Left kidney (tissue), 2 donors: Measurements from ENCODE around the gene HOXB1. TPM values are rescaled to one million over a fixed set of nuclear protein-coding genes. Genes with fewer than 3 reads are reported as not detected.
"Not testable (repeated sequence)": the region's sequence is repeated elsewhere in the genome, so short reads cannot be mapped to it uniquely, and the experiment has no call there.

Source experiments
- DNase-seq: peaks from one replicate; pipeline ENCODE4 v3.0.0-alpha.2; 2013
- polyA plus RNA-seq: library from polyadenylated mRNA; unstranded; fragments of 120-200 nt; gene quantifications from one replicate; pipeline ENCODE4 v1.2.1, GENCODE V29; 2013; ENCODE audit not compliant: insufficient read length

Gene HOXB1
- polyA plus RNA-seq, 1 donor, result 0.38 TPM

- DNase-seq, result no peak
Observed at GRCh38 chr17:48543107-48543853, 12.5 kb upstream of the HOXB1 start.

GRCh38 chr17:48542698-48543106, 11.9 kb upstream of the HOXB1 start:
- DNase-seq, result no peak

DNA sequence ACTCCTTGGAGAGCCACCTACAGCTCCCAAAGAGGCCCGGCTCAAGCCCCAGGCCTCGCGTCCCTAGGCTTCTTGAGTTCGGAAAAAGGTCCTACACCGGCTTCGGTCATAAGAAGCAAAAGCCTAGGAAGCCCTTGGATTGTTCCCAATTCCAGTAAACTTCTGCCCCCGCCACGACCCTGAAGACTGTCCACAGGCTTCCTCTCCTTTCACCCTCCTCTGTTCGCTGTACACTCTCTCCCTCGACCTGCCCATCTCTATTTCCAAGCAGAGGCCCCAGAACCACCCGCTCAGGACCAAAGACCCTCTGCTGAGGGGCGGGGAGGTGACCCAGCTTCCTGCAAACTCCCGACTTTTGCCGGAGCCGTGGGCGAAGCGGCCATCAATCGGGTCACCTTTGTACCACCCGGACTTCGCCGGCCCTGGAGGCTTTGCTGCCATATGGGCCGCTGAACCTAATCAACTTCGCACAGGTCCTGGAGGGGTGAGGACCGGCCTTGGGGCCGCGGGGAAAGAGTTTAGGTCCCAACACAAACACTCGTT, 11.4 kb upstream of the HOXB1 start:
- DNase-seq, result no peak

- DNase-seq, result no peak
Observed at GRCh38 chr17:48541577-48542113, 10.8 kb upstream of the HOXB1 start.

- DNase-seq, result no peak
Observed at GRCh38 chr17:48541036-48541576, 10.3 kb upstream of the HOXB1 start.

GRCh38 chr17:48540213-48540612, 9.4 kb upstream of the HOXB1 start:
- no peak for DNase-seq

GRCh38 chr17:48539177-48539576, 8.4 kb upstream of the HOXB1 start:
- no peak for DNase-seq

- DNase-seq, result no peak
Observed at GRCh38 chr17:48537316-48537715, 6.5 kb upstream of the HOXB1 start.

DNA sequence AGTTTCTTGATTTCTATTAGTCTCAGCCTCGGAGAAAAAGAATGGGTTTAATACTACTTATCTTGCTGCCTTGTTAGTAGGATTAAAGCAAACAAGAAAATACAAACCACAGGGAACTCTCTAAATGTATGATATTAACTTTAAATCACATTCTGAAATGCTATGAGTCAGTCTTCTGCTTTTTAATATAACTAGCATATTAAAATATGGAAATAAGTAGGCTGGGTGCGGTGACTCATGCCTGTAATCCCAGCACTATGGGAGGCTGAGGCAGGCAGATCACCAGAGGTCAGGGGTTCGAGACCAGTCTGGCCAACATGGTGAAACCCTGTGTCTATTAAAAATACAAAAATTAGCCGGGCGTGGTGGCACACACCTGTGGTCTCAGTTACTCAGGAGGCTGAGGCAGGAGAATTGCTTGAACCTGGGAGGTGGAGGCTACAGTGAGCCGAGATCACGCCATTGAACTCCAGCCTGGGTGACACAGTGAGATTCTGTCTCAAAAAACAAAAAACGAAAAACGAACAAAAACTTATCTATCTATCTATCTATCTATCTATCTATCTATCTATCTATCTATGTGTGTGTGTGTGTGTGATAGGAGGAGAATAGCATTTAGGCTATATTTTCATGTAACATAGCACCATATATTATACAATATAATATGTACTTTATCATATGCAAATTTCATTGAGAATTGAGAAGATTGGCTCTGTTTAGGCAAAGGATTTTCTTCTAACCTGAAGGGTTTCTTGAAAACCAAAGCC, 5.2 kb upstream of the HOXB1 start:
- DNase-seq, result not testable (repeated sequence)

DNA sequence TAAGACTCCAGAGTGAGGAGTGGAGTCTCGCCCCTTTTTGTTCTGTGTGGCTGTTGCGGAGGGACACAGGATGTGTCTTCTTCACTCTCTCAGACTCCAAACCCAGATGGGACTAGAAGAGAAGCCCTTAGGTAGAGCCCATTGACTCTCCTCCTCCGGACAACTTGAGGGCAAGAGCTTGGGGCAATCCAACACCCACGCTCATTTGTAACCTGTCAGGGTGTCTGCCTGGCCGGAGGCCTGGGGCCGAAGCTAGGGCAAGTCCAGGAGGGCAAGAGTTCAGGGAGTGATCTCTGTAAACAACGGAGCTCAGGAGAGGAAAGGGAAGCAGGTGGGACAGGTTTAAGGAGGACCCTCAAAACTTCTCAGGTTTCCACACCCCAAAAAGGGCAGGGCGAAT, 1.4 kb upstream of the HOXB1 start:
- DNase-seq, result no peak

DNA sequence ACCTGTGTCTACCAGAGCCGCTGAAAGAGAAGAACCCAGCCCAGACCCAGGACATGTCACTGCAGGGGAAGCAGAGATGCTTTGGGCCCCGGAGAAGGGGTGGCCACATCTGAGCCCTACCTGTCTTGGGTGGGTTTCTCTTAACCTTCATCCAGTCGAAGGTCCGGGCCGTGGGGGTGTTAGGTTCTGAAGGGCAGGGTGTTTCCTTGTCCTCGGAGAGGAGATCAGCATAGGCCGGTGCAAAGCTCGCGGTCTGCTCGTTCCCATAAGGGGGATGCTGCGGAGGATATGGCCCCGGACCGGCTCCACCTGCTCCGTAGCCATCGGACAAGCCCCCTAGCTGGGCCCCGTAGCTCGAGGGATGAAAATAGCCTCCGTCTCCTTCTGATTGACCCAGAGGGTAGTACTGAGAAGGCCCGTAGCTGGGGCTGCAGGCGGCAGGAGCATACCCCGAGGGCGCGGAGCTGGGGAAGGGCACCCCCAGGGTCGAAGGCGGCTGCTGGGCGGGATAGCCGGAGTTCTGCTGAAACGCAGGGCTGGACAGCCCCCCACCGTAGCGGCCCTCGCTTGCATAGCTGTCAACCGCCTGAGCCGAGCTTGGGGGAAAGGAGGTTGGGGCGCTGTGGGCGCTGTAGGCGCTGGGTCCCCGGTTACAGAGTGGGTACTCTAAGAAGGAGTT, 464 bp downstream of the HOXB1 start:
- DNase-seq, result no peak

- DNase-seq, result no peak
Observed at GRCh38 chr17:48529683-48530009, 1.2 kb downstream of the HOXB1 start.

DNA sequence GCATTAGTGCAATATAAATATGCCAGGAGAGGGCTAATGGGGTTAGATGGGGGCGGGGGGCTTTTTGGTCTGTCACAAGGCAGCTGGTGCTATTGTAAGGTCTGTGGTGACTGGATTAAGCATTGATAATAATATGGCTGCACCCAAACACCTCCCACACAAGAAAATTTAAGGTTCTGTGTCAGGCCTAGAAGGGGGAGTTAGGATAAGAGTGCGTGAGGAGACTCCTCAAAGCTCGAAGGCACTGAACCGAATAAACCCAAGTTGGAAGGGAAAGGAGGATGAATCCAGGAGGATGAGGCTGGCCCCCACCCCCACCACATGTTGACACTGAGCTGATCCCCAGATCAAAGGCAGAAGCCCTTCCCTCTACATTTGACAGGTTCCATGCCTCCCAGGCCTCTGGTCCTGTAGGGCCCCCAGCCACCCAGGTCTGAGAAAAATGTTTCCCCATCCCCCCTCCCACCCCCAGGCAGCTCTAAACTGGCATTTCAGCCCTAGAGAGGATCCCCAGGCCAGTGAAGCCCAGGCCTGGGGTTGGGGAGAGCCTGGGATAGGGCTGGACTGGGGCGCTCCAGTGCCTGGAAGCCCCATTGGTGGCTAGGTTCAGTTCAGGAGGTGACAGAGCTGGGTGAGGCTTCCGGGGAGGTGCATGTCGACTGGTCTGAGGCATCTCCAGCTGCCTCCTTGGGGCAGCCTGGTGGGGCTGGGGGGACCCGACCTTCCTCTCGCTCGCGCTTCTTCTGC, 1.7 kb downstream of the HOXB1 start:
- DNase-seq, result no peak

DNA sequence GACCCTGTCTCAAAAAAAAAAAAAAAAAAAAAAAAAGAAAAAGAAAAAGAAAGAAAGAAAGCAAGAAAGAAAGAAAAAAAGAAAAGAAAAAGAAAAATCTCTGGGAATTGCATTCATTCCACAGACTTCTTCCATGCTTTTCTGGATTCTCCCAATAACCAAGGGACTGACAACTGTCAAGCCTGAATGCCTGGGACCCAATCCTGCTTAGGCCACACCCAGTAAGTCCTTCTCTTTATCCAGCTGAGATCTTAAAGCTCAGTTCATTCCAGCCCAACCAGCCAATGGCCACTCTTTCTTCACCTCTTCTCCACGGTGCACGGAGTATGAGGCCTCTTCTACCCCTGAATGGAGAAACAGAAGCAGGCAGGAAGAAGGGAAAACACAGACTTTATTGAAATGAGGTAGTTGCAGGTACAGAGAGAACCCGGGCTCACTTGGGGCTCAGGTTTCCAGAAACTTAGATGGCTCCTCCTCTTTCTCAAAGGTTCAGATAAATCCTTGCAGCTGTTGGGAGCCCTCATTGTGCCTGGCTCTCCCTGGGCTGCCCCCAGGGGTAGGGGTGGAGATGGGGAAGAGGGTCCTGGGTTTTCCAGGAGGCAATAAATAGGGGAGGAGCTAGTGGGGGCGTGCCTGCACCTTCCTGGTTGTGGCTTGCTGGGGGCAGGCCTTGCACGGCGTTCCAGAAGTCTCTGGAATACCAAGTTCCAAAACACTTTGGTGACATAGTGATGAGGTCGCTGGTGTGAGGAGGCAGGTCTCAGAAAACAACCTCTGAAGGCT, 2.5 kb downstream of the HOXB1 start:
- no peak for DNase-seq

GRCh38 chr17:48527547-48527932, 3.3 kb downstream of the HOXB1 start:
- DNase-seq, result no peak

DNA sequence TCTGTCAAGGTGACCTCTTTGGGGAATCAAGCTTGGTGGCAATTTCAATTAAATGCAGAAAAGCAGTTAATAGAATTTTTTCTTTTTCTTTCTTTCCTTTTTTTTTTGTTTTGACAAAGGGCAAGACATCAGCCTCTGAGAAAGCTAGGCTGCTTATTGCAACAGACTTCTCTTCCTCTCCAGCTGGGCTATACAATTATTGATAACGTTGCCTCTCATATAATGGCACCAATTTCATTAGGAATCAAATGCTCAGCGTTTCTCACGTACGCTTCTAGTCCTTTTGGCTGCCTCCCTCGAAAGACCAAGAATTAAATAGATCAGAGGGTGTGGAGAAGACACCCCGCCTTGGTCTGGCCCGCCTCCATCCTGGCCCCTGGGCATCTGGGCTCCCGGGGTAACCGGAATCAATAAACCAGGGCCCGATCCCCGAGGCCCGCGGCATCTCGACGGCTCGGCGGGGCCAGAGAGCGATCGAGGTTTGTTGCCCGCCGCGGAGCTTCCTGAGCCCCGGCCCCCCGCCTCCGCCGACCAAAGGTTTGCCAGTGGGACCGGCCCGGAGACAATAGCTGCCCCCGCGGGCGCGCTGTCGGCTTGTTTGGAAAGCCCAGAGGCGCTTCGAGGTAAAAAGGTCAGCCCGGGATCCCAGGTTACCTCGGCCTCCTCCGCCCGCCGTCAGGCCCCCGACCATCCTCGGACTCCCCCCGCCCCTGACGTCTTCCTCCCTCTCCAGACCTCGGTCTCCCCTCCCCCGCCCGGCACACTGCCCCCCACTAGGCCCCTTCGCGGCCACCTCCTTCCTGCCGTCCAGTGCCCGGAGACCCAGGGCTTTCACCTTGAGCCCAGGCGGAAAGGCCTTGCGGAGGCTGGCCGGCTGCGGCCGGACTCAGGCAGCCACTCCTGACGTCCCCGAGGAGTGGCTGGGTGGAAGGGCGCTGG, 3.9 kb downstream of the HOXB1 start:
- no peak for DNase-seq

GRCh38 chr17:48523010-48523409, 7.8 kb downstream of the HOXB1 start:
- DNase-seq, result no peak

- DNase-seq, result peak; percentile 86
Observed at GRCh38 chr17:48522031-48522653, 8.7 kb downstream of the HOXB1 start.

DNA sequence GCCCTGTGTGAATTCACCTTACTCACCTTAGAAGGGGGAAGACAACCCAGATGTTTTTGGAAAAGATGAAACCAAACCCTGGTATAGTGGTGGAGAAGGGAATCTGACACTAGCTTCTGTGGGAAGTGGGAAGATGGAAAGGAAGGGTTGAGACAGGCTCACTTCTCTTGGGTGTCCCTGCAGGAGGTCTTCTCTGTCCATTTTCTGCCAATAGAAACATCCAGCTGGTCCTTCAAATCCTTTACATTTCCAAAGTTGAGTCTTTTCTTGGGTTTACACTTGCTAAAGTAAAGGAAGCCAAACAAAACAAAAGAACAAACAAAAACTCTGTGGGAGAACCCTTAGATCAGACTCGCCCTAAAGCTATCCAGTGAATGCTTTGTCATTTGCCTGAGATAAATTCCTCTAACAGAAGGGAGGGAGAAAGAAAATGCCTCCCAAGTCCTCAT, 10.2 kb downstream of the HOXB1 start:
- no peak for DNase-seq
